T-helper 2 cell (primary cell): Measurements from ENCODE around the gene RAE1.

Experiments
- DNase-seq, 5 experiments: peaks; one replicate each; pipeline versions ENCODE4 v3.0.0 to v3.0.0-alpha.2; 2012 to 2022

The RAE1 gene

DNA sequence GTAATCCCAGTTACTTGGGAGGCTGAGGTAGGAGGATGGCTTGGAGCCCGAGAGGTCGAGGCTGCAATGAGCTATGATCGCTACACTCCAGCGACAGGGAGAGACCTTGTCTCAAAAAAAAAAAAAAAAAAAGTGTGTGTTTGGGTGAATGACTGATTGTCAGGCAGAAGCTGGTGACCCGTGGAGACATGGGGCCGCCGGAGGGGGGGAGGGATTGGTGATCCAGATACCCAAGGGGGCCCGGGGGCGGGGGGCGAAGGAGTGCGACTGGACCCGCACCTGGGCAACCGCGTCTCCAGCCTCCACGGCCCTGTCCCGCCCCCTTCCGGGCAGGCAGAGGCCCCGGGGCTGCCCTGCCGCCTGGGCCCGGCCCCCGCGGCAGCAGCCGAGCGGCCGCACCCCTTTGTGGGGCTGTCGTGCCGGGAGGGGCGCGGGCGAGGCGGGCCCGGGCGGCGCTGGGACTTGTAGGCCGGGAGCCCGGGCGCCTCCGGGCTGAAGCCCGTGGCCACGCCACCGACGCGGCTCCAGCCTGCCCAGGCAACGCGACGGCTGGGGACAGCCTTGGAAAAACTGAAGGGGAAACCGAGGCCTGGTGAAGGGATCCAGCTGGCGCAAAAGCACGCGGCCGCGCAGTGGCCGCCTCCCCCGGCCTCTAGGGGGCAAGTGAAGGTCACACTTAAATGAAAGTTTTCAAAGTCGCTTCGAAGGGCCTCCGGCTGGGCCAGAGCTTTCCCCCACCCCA lies 38.1 kb downstream of the RAE1 start:
- peak; percentile 40 to 77 (median 52) for DNase-seq

DNA sequence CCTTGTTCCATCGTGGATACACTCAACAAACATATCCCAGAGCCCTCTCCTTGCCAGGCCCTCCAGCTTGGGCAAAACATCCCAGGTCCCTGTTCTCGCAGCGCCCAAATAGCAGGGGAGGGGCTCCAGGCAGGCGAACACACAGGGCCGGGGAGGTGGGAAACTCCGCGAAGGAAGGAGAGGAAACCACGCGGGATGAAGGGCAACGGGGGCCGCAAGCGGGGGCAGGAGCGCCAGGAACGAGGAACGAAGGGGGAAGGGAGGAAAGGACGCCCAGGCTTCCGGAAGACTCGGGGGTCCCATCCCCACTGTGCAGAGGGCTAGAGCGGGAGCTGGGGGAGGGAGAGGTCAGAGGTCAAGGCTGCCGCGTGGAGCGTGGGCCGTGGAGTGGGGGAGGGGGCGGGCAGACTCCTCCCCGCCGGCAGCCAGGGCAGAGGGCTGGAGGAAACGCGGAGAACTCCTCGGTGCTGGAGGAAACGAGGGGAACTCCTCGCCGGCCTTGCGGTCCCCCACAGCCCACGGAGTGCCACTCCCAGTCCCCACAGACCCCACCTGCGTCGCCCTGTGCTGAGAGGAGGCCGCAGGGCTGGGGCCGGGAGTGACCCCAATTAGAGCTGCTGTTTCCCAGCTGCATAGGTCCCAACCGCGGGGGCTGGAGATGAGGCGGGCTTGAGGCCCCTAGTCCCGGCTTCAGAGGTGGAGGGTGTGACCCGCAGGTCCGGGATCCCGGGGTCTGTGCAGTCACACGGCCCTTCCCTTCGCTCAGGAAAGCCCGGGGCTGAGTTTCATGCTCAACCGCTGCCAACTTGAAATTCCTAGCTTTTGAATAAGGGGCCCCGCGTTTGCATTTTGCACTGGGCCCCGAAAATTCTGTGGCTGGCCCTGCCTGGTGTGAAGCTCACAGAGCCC lies 38.9 kb downstream of the RAE1 start:
- peak; percentile 41 to 85 (median 62) for DNase-seq

DNA sequence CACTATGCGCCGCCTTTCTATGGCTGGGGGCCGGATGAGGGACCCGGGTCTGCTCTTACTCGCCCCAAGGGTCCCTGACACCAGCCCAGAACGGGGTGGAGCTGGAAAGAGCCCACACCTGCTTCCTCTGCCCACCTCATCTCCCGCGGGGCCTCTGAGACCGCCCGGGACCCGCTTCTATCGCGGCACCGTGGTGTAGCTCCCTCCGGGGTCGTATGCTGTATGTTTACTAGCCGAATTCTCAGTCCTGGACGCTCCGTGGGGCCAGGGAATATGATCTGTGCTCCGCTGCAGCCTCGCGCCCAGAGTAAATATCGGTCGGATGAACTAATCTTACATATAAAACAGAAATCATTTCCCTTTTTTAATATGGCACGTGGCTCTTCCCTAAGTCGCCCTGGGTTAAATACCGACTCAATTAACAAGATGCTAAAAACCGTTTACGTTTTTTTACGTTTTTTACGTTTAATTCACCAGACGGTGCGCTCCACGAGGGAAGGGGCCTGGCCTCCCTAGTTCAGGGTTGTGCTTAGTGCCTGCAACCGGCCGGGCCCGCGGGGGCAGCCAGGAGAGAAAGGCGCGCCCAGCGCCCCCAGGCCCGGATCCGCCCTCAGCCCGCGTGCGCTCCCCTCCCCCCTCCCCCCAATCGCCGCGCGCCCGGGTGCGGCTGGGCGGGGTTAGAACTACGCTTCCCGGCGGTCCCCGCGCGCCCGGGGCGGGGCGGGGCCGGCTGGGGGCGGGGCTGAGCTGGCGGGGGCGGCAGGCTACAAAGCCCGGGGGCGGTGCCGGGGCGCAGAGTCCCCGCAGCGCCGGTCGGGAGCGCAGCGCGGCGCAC lies 39.8 kb downstream of the RAE1 start, which contains the start of gene RBM38:
Gene RBM38, plus strand, starts transcription at position 793 of the 835 bp plus-strand sequence. CDS start 186 bp downstream, outside the sequence.
- peak; percentile 56 to 80 (median 62) for DNase-seq

DNA sequence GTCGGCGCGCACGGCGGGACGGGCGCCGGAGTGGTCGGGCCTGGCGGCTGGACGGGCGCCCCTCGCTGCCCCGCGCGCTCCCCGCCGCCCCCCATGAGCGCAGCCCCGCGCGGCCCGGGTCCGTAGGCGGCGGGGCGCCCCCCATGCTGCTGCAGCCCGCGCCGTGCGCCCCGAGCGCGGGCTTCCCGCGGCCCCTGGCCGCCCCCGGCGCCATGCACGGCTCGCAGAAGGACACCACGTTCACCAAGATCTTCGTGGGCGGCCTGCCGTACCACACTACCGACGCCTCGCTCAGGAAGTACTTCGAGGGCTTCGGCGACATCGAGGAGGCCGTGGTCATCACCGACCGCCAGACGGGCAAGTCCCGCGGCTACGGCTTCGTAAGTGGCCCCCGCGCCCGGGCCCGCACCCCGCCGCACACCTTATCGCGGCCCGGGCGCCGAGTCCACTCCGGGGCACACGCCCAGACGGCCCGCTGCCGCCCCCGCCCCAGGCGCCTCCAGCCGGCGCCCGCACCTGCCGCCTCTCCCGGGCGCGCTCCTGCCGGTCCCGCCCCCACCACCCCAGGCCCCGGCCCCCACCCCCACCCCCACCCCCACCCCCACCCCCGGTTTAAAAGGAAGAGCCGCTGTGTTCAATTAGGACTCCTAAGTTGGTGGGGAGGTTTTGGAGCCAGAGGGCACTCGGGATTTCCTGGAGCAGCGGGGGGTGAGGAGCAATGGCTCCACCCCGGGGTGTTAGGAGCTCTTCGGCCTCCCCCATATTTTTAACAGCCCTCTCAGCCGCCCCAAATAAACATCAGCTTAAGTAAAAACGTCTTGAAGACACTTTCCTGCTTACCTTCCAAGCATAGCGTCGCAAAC lies 40.6 kb downstream of the RAE1 start:
- DNase-seq: peak in 1 of 5 experiments; percentile 53

DNA sequence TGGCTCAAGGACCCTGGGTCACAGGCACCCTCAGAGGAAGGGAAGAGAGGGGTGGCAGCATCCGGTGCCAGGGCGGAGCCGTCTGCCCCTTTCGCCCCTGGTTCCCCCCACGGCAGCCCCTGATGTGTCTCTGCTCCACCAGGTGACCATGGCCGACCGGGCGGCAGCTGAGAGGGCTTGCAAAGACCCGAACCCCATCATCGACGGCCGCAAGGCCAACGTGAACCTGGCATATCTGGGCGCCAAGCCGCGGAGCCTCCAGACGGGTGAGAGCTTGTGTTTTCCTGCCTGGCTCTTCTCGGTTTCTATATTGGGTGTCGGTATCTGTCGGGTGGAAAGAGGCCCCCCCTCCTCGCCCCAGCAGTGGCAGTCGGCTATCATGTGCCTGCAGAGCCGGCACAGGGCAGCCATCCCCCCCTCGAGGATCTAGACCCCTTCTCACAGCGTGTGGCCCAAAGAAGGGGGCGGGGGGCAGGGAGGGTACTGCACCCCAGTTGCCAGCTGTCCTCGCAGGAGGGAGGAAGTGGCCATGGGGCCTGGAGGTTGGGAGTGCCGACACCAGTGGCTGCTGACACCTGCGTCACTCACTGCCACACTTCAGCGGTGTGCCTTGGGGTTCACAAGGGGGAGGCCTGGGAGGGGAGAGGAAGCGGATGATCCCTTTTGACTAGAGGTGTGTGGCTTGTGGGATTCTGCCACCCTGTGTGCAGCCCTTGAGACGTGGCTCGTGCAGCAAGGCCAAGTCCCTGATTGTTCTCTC lies 41.6 kb downstream of the RAE1 start:
- peak; percentile 53 to 98 (median 85) for DNase-seq

DNA sequence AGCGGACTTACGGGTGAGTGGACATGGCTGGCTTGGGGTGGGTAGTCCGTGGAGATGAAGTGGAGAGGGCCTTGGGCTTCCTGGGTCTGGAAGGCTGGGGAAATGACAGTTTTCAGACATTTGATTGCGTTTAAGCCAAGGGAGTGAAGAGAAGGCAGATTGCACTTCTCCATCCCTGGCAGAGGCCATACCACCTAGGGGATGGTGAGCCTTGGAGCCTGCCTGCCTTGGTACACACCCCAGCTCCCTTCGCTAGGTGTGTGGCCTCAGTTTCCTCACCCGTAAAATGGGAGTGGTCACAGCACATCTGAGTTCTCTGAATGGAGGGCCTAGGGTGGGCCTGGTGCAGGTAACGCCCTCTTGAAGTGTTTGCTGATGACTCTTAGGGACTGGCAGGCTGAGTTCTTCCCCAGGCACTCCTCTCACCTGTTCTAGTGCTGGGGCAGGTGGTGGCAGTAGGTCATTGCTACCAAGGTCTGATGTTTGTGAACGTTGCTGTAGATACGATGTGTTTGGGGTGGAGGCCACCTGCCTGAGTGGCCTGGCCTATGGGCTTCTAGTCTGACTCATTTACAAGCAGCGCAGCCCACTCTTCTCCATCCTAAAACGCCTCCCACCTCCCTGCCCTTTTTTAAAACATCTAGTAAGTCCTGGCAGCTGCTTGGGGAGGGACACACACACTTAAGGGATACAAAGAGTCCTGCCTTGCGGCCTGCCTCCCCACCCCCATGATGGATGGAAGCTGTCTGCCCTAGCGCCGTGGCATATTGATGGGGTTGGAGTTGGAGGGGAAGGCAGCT lies 42.5 kb downstream of the RAE1 start:
- no peak for DNase-seq

DNA sequence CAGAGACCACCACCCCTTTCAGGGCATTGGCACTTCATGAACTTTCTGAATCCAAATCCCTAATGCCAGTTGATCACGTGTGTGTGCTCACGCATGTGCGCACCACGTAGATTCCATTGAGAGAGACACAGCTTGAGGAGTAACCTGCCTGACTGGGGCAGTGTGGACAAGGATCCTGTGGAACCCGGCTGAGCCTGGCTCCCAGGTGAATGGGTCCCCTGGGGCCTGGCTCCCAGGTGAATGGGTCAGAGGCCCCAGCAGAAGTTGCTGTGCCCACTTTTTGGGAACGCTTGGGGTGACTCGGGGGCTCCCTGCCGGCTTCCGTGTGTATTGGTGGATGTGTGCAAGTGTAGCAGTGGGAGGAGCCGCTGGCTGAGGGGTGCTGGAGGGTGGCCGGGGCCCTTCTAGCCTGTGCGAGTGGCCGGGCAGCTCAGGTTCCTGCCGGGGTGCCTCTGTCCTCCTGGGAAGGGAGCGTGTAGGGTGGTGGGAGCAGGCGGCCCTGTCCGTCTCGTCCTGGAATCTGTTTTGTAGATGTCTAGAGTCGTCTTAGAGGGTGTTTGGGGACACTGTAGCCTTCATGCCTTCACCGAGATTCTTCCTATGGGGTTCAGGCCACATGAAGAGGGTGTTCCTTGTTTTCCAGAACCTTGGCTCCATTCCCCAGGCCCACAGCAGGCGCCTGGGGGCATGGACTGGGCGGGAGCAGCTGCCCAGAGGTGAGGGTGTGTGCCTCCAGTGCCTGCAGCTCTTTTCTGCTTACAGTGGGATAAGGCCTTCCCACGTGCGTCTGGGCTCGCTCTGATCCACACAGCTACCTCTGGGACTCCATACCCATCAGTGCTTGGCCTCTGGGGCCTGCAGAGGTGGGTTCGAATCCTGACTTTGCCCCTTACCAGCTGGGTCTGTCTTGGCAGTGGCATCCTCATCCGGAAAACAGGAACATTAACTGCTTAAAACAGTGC lies 43.3 kb downstream of the RAE1 start:
- DNase-seq: no peak

DNA sequence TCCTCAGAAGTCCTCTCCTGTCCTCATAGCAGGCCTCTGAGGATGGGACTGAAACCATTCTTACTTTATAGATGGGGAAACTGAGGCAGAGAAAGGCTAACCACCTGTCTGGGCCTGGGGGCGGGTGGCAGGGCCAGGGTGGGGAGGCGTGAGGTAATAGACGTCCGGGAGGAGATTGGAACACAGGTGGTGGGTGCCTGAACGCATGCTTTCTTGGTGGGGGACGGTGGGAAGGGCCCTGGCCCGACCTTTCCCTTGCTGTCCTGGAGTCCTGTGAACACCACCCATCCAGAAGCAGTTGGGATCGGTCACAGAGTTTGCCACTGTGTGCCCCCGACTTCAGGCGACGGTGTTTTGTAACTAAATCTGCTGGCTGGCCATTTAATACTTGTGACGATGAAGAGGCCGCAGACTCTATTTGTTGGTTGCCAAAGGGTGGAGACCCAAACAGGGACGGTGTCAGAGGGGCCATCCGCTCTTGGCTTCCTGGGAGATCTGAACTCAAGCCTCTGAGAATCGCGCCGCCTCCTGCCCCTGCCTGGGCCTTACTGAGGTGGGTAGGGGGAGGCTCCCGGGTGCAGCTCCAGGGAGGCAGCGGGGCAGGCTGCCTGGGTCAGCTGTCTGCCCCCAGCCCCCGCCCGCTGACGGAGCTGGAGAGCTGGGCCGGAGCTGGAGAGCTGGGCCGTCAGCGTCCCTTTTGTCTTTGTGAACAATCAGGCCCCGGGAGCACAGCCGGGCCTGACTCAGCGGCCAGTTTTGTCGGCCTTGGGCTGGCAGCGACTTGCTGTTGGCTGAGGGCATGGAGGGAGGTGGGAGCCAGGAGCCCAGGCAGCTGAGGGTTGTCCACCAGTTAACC lies 44.3 kb downstream of the RAE1 start:
- no peak for DNase-seq

DNA sequence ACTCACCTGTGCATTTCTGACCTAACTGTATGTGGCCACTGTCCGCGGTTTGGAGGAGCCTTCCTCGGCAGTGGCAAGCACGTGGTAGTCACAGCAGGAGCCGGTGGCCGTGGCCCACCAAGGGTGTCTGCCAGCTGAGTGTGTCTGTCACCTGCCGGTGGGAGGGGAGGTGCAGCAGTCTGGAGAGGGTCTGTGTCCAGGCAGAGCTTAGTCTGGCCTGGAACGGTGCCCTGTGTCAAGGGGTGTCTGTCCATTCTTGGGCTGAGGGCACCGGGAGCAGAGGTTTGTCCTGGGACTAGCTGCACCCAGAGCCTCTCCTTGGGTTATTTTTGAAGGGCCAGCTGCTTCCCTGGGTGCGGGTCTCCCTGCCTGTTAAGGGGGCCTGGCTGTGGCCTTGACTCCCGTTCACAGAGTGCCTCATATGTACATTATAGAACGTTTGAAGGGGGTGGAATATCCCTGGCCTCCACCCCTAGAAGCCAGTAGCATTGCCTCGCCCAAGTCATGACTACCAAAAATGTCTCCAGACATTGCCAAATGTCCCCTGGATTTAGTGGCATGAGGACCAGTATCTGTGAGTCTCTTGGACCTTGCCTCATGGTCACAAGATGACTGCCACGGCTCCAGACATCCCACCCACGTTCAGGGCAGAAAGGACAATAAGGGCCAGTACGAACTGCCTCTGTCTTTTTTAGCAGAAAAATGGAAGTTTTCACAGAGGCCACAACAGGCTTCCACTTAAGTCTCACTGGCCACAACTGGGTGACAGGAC lies 45.3 kb downstream of the RAE1 start:
- DNase-seq: no peak

DNA sequence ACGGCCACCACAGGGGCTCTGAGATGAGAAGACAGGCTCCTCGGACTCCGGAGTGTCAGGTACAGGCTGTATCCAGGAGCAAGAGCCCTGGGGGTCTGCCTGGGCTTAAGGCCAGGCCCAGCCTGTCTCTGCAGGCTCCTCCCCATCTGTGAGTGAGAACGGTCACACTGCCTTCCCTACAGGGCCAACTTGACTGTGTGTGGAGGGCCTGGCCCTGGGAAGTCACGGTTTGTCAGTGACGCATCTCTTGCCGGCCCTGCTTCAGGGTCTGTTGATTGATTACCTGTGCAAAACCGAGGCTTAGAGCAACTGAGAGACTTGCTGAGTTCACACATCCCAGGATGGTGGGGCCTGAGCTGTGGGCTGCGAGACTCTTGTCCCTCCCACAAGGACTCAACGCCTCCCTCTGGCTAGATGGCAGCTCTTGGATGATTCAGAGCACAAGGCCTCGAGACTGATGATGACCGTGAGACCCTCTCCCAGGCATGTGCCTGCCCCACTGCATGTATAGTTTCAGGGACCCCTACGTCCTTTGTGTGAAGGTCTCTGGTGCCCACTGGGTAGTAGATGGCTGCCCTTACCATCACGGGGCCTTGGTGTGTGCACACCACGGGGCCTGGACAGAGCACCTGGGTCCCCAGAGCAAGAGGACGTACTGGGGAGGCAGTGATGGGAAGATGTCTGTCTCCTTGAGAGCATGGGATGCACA lies 46.1 kb downstream of the RAE1 start:
- DNase-seq: peak in 1 of 5 experiments; percentile 50

DNA sequence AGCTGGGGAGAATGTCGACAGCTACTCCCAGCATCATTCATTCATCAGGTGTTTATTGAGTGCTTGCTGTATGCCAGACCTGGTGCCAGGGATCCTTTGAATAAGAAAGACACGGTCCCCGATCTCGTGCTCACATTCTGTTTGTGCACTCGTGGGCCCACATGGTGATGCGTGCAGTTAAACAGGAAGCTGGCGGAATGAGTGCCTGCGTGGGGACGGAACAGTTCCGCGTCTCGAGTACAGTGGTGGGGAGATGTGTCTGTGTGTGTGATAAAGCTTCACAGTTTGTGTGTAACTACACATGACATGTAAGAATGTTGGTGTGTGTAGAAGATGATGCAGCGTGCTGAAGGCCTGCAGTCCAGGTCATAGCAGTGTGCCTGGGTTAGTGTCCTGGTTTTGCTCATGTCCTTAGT lies 46.6 kb downstream of the RAE1 start:
- DNase-seq: peak in 4 of 5 experiments; percentile 21 to 76 (median 68)

DNA sequence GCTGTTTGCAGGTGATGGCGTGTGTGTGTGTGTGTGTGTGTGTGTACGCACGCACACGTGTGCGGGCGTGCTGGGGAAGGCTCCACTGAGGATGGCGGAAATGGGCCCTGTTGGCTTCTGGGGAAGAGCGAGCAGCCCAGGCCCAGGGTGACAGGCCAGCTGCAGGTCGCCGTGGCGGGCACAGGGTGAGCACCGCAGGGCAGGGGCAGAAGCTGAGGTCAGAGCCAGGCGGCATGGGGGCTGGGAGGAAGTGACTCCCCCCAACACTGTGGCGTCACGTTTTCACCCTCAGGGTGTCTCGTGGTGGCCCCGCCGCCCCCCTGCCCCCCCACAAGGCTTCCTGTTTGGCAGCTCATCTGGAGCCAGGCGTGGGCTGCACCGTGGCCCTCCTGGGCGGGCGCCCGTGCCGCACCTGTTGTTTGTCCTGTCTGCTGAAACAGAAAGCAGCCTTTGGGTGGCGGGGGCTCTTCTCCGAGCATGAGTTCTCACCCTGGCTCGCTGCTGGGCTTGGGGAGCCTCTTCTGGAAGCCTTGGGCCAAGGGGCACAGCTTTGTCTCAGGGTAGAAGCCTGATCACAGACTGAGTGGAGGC lies 47.3 kb downstream of the RAE1 start:
- peak; percentile 74 to 97 (median 88) for DNase-seq

DNA sequence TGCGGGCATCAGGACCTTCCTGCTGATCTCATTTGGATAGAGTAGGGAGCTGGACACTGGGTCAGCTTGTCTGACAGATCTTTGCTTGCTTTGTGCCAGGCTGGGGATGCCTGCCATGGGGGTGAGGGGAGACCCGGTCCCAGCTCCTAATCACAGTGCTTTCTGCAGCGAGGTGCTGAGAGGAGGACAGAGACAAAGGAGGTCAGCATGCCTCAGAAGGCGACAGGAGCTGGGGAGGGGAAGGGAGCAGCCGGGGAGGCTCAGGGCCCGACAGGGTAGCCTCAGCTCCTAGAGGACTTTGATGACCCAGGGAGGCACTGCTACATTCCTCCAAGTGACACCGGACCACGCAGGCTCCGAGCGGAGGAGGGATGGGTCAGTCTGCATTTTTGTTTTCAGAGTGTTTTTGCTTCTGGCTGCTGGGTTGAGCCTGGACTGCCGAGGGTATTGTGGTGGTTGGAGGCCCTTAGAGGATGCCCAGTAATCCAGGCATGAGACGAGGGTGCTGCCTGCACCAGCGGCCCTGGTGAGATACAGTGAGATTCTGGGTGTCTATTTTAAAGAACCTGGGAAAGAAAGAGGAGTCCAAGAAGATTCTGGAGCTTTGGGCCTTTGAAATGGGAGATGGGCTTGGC lies 48.0 kb downstream of the RAE1 start:
- DNase-seq: no peak

DNA sequence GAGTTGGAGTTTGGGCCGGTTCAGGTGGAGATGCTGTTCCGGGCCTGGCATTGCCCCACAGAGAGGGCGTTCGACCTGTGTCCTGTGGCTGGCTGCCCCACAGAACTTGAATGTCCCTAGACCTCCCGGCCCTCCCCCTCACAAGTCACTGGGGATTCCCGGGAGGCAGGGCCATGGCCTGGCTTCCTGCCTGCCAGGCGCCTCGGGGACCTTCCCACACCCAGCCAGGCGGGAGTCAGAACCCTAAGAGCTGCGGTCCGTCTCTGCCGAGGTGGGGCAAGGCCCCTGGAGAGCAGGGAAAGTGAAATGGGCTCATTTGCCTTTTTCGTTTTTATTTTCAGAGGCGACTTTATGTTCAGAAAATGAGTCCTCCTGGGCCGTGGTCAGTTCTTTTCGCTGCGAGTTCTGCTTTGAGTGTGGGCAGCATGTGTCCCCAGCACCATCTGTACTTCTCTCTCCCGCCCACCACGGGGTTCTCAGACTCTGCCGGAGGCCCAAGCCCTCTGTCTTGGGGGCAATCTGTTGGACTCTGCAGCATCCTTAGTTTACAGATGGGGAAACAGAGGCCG lies 48.6 kb downstream of the RAE1 start:
- DNase-seq: peak in 3 of 5 experiments; percentile 28 to 49 (median 37)

DNA sequence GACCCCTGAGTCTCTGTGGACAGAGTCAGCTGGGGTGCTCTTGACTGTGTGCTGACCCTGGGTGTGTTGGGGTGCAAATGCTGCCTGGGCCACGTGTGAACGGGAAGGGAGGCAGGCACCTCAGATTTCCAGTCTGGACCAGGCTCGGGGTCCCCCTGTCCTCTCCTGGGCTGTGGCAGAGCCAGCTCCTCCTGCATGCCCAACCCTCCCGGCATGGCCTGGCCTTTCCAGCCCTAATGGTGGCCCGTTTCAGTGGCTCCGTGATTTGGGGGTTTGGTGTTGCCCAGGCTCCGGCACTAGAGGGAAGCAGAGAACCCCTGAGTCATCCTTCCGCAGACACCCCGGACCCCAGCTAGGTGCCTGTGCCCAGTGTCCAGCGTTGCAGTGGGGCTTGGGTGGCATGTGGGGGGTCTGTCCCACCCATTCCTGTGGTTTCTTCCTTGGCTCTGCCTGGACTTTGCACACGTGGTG lies 49.2 kb downstream of the RAE1 start:
- DNase-seq: no peak
